Left lung (tissue), 10 donors: ENCODE results near the gene SECISBP2. TPM values are rescaled to one million over a fixed set of nuclear protein-coding genes. Genes with fewer than 3 reads are reported as not detected.
A peak's percentile ranks its signal among the peaks of the same experiment; 100 is the strongest.

Experiments used
- ATAC-seq: fragments of 200-7000 bp; cut with Tn5 transposase; one replicate; pipeline ENCODE4 v1.9.1; 2020; ENCODE audit warnings: moderate library complexity
- DNase-seq, 4 donors: peaks; one replicate each; pipeline ENCODE4 v3.0.0-alpha.2; 2013 to 2020
- H3K27ac ChIP-seq, 2 donors: fragments of 200-600 bp; sonication (generic) in 1 of 2; one replicate each; pipeline versions ENCODE4 v1.5.0 to v1.8.0; 2020 to 2021
- H3K27me3 ChIP-seq, 2 donors: fragments of 200-600 bp; sonication (generic) in 1 of 2; one replicate each; pipeline versions ENCODE4 v1.5.0 to v1.8.0; 2020 to 2021
- H3K36me3 ChIP-seq, 2 donors: fragments of 200-600 bp; sonication (generic) in 1 of 2; one replicate each; pipeline versions ENCODE4 v1.5.0 to v1.8.0; 2020 to 2021
- H3K4me1 ChIP-seq, 2 donors: fragments of 200-600 bp; one replicate each; pipeline ENCODE4 v1.8.0; 2021
- H3K4me3 ChIP-seq, 2 donors: fragments of 200-600 bp; sonication (generic) in 1 of 2; one replicate each; pipeline versions ENCODE4 v1.5.0 to v1.8.0; 2020 to 2021; ENCODE audit warnings: mild to moderate bottlenecking in 1 of 2
- H3K9me3 ChIP-seq, 2 donors: fragments of 200-600 bp; sonication (generic) in 1 of 2; one replicate each; pipeline versions ENCODE4 v1.5.0 to v1.8.0; 2020 to 2021
- intact Hi-C, 2 donors: fragments of 100-400 bp; cut with DNase I; formaldehyde crosslinking; loops; one replicate each; pipeline versions ENCODE4 v1.11.2 to v1.14.2; 2022
- polyA plus RNA-seq, 6 donors: library from polyadenylated mRNA; unstranded; fragments of 120-200 nt; gene quantifications; one replicate each; pipeline ENCODE4 v1.2.1, GENCODE V29; 2013; ENCODE audit not compliant: insufficient read length in 6 of 6
- total RNA-seq, 2 donors: library from RNA; stranded (reverse); fragmentation: NEBNext Ultra II Directional; extraction: Animal tissue kit (Norgen Biotek cat#: 25700); gene quantifications; one replicate each; pipeline ENCODE4 v1.2.1, GENCODE V29; 2021
- TF ChIP-seq, protein P1 (sequence below), 2 donors: fragments of 200-600 bp; sonication (generic) in 1 of 2; IDR thresholded peaks; one replicate each; pipeline versions ENCODE4 v1.5.0 to v1.8.0; 2021; ENCODE audit warnings: antibody characterized with exemption in 2 of 2
- donor health status: DM: no; HTN: yes; CAD: no.
- donor health status: DM: no; HTN: no; CAD: no.

Gene SECISBP2
- total and polyA plus RNA-seq, 8 donors, result 31.4 to 92.8 (median 89.3) TPM

DNA sequence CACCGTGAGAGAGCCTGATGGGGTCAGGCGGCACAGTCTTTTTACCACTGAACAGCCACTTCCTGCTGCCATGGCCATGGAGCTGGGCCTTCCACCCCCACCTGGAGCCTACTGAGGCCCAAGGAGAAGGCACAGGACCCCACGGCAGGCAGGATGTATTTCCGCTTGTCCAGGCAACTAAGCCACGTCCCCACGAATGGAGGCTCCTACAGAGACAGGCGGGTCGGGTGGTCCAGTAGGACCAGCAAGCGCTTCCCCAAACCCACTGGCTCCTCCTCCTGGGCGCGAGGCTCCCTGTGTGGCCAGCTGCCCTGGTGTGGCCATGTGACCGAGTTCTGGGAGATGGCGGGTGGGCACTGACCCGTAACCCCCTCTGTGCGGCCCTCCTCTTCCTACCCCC lies 66.5 kb downstream of the SECISBP2 start:
- Histone ChIP-seq H3K27ac (no peak overlapping the region), H3K4me3 (no peak overlapping the region), H3K4me1 (peaks cover 0 to 53% of the 10 kb centered on the region in 2 donors), H3K27me3 (no peaks in the 10 kb centered on the region), H3K9me3 (no peaks in the 10 kb centered on the region), H3K36me3 (peaks cover 0 to 87% of the 10 kb centered on the region in 2 donors)
- TF ChIP-seq, protein P1, sequence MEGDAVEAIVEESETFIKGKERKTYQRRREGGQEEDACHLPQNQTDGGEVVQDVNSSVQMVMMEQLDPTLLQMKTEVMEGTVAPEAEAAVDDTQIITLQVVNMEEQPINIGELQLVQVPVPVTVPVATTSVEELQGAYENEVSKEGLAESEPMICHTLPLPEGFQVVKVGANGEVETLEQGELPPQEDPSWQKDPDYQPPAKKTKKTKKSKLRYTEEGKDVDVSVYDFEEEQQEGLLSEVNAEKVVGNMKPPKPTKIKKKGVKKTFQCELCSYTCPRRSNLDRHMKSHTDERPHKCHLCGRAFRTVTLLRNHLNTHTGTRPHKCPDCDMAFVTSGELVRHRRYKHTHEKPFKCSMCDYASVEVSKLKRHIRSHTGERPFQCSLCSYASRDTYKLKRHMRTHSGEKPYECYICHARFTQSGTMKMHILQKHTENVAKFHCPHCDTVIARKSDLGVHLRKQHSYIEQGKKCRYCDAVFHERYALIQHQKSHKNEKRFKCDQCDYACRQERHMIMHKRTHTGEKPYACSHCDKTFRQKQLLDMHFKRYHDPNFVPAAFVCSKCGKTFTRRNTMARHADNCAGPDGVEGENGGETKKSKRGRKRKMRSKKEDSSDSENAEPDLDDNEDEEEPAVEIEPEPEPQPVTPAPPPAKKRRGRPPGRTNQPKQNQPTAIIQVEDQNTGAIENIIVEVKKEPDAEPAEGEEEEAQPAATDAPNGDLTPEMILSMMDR (IDR thresholded peaks at IDR 0.05), result no peak
- intact Hi-C loops, result no loop called here
- ATAC-seq (no peak), DNase-seq (no peak)

DNA sequence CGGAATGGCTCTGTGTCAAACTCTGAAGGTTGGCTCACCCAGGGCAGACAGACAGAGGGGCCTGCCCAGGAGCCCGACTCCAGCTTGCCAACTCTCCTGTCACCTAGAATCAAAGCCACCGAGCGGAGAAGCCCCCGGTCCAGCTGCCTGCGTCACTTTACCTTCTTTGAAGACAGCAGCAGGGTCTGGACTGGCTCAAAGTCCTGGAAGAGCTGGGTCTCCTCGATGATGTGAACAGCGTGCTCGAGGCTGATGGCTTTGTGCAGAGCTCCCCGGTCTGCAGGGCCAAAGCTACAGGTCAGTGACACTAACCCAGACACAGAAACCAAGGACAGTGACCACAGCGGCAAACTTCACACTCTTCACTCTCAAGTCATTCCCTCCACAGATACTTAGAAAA lies 67.9 kb downstream of the SECISBP2 start:
- H3K27ac ChIP-seq, result peak overlapping the region in 1 of 2 donors; percentile 11
- H3K27me3 ChIP-seq, result no peaks in the 10 kb centered on the region
- no peak for DNase-seq
- H3K36me3 ChIP-seq, result peaks cover 0 to 98% of the 10 kb centered on the region in 2 donors
- TF ChIP-seq, protein P1 (IDR thresholded peaks at IDR 0.05), result no peak
- no peak for ATAC-seq
- H3K4me3 ChIP-seq, result no peak overlapping the region
- H3K4me1 ChIP-seq, result peaks cover 0 to 43% of the 10 kb centered on the region in 2 donors
- no peaks in the 10 kb centered on the region for H3K9me3 ChIP-seq
- intact Hi-C loops, result no loop called here

DNA sequence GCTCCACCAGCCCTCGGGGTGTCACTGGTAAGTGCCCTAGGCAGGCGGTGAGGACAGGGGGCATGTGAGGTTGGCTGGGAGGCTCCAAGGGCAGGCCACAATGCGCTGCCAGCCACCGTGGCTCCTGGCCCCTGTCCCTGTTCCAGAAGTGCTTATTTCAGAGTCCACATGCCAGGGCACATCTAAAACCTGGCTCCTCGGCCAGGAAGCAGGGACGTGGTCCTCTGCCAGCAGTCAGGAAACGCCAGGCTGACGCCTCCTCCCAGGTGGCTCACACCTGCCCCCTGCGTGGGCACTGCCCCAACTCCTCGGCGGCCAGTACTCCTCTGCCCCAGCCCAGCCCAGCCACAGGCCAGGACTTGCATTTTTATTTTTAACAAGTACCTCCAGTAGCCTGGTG lies 68.5 kb downstream of the SECISBP2 start:
- intact Hi-C loops, result no loop called here
- ATAC-seq (no peak), DNase-seq (no peak)
- peak overlapping the region in 1 of 2 donors; percentile 11 for H3K27ac ChIP-seq
- H3K4me1 ChIP-seq, result peaks cover 0 to 37% of the 10 kb centered on the region in 2 donors
- H3K9me3 ChIP-seq, result no peaks in the 10 kb centered on the region
- no peak overlapping the region for H3K4me3 ChIP-seq
- TF ChIP-seq, protein P1 (IDR thresholded peaks at IDR 0.05), result no peak
- no peaks in the 10 kb centered on the region for H3K27me3 ChIP-seq
- H3K36me3 ChIP-seq, result peaks cover 0 to 99% of the 10 kb centered on the region in 2 donors

DNA sequence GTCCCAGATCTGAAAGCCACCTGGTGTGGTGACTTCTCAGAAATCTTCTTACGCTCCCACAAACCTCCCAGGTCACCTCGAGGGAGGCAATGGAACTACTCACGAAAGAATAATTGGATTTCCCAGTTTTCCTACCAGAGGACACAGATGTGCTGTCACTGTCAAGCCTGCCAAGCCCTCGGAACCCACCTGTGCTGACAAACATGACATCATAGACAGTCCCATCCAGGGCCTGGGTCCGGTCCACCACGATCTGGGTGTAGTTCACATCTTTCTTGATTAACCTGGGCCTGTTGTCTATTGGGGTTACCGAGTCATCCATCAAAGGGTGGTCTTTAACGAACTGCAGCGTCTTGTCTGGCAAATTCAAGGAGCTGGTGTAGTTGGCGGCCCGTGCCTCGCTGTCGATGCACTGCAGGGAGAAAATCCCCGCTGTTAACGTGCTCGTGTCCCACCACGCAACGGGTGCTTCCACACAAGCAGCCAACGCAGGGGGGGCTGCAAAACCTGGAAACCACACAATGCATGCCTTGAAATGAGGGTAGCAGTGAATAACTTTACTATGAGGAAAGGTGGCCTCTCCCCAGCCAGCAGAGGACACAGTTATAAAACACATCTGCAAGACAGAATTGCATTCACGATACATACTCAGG lies 69.0 kb downstream of the SECISBP2 start:
- no peak overlapping the region for H3K4me3 ChIP-seq
- ATAC-seq (no peak), DNase-seq (no peak)
- H3K27me3 ChIP-seq, result no peaks in the 10 kb centered on the region
- intact Hi-C loops, result no loop called here
- no peaks in the 10 kb centered on the region for H3K9me3 ChIP-seq
- H3K4me1 ChIP-seq, result peaks cover 0 to 32% of the 10 kb centered on the region in 2 donors
- H3K36me3 ChIP-seq, result peaks cover 0 to 99% of the 10 kb centered on the region in 2 donors
- TF ChIP-seq, protein P1 (IDR thresholded peaks at IDR 0.05), result no peak
- peak overlapping the region; percentile 68 to 82 for H3K27ac ChIP-seq

DNA sequence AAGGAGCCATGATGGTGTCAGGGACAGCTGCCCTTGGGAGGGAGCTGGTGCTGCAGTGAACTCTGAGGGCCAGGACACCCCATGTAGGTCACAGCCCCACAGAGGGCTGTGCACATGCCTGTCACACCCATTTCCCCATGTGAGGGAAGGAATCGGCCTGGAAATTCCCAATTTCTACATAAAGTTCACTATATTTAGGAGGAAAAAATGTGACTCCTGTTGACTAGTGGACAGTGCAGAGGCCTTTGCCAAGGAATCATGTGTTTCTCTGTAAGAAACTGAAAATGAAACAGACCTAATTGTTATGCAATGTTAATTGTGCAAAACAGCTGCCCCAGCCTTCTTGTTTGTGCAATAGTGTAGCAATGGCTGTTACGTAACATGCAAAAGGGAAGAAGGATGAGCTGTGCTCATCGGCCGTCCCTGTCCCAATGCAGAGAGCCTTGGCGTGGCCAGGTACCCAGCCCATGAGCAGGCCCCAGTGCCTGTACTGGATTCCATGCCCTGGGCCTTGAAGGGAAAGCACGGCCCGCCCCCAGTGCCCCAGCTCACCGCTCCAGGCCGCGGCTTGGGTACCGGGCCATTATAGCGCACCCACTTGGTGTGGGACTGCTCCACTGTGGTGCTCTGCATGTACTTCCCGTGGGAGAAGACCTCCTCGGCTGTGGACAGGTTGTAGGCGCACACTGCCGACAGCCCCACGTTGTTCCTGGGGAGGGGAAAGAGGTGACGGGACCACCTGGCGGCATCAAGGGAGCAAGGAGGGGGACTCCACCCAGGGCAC lies 70.0 kb downstream of the SECISBP2 start:
- intact Hi-C loops, result no loop called here
- Histone ChIP-seq H3K4me1 (peaks cover 0 to 24% of the 10 kb centered on the region in 2 donors), H3K4me3 (no peak overlapping the region), H3K27me3 (no peaks in the 10 kb centered on the region), H3K9me3 (no peaks in the 10 kb centered on the region), H3K36me3 (peaks cover 0 to 99% of the 10 kb centered on the region in 2 donors), H3K27ac (peak overlapping the region; percentile 68 to 82)
- DNase-seq, result peak; percentile 74 to 90 (median 81)
- TF ChIP-seq, protein P1 (IDR thresholded peaks at IDR 0.05), result no peak
- peak; percentile 80 for ATAC-seq
